ENCODE results near the gene CALM1.

GRCh38 chr14:90444077-90444696, 47.4 kb downstream of the CALM1 start:
- TF ChIP-seq, protein P1, sequence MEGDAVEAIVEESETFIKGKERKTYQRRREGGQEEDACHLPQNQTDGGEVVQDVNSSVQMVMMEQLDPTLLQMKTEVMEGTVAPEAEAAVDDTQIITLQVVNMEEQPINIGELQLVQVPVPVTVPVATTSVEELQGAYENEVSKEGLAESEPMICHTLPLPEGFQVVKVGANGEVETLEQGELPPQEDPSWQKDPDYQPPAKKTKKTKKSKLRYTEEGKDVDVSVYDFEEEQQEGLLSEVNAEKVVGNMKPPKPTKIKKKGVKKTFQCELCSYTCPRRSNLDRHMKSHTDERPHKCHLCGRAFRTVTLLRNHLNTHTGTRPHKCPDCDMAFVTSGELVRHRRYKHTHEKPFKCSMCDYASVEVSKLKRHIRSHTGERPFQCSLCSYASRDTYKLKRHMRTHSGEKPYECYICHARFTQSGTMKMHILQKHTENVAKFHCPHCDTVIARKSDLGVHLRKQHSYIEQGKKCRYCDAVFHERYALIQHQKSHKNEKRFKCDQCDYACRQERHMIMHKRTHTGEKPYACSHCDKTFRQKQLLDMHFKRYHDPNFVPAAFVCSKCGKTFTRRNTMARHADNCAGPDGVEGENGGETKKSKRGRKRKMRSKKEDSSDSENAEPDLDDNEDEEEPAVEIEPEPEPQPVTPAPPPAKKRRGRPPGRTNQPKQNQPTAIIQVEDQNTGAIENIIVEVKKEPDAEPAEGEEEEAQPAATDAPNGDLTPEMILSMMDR (IDR thresholded peaks at IDR 0.05) = no peak
- TF ChIP-seq POLR2A (IDR thresholded peaks at IDR 0.05) = no peak
